8988T (cell line): ENCODE measurements around the gene GORASP1.

Experiments used
- DNase-seq: peaks from one replicate; pipeline ENCODE4 v3.0.0; 2011

Gene GORASP1

GRCh38 chr3:39101022-39101689 lies 6.3 kb downstream of the GORASP1 start:
- DNase-seq, result peak; percentile 94

- no peak for DNase-seq
These were observed 6.9 kb downstream of the GORASP1 start for GRCh38 chr3:39100500-39100886.

- DNase-seq, result no peak
These were observed 7.5 kb downstream of the GORASP1 start for GRCh38 chr3:39099738-39100499.

DNA sequence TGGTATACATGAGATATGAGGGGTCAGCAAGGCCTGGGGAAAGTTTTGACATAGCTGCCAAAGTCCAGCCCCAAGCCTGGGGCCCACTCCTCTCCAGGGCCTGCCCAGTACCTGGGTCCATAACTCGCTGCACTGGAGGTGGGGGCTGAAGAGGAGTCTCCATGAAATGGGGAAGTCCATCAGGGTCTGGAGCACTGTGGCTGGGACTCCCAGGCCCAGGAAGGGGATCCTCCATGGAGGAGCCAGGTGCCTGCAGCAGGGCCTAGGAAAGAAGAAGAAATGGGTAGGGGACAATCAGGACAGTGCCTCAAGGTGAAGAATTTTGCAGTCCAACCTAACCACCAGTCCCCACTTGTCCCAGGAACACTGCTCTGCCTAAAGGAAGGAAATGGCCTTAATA lies 8.2 kb downstream of the GORASP1 start:
- no peak for DNase-seq

GRCh38 chr3:39098473-39099000 lies 8.9 kb downstream of the GORASP1 start:
- no peak for DNase-seq

GRCh38 chr3:39097716-39098472 lies 9.5 kb downstream of the GORASP1 start:
- DNase-seq, result no peak

DNA sequence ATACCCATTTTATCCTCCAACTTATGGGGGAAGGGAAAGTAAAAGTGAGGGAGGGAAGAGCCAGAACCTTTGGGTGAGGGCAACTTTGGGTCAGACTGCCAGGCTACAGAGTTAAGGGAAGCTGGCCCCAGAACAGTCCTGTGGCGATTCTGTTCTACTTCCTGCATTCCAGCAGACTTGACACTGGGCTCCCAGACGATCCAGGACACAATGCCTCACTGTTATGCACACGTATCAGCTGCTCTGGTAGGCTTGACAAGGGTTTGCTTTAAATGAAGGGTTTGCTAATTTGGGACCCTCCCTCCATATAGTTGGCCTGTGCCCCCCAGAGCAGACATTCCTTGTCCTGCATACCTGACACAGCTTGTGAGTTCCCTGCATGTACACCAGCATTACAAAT lies 10.7 kb downstream of the GORASP1 start:
- DNase-seq, result no peak

DNA sequence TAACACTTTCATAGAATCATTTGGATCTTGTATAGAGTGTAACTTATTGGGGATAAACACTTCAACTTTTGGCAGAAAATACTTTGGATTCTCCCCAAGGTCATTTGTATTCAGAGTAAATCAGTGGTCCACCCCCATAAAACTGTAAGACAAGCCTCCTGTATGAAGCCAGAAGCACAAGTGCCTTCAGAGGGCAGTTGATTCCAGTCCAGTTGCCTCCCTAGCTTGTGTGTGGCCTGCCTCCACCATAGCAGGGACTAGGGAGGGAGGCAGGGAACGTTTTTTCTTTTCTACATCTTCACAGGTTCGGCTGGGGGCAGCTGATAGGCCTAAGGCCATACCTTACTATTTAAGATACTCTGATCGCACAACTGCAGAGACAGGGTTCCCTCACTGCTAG lies 11.6 kb downstream of the GORASP1 start:
- DNase-seq, result no peak

DNA sequence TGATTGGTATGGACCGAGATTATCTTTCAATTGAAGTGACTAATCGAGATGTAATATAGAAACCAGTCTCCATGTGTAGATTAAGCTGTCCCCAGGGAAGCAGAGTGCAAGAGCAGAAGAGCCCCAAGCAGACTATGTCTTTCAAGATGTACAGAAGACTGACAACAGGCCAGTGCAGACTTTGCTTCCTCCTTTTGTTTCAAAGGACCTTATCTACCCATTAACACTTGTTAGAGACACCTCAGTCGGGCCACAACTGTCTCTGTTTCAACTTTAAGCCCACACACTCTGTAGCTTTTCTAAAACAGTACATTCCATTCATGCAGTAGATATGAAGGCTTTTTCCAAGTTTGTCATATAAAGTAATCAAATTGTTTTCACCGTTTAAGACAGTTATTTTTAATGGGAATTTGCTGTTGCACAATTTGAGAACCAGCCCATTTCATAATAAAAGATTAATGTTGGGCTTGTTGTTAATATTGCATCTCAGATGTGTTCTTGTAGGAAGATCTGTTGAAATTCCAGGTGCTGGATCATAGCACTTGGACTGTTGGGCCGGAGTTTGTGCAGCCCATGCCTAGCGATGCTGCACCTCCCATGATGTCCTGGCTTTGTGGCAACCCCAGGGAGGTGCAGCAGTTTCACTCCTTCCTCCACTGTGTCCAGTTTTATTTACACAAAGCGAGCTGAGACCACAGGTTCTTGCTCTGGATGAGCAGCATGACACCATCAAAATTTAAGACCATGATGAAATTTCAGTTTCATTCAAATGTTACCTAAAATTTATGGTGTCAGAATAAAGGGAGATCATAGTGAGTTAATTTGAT lies 12.4 kb downstream of the GORASP1 start:
- no peak for DNase-seq

DNA sequence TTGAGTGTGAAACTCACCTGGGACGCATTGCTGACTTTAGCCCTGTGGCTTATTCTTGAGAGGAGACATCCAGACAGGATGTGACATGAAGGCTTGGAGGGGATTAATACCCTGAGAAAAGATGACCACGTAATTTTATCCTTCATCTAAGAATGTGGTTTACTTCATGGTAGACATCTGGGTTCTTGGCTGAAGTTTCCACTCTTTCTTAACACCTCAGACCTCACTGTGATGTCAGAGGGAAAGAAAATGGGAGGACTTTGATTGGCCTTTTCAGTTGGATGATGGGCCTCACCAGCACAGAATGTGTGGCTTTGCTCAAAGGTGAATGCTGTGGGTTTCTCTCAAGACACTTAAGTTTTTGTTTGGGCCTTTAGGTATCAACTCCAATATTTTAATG lies 16.5 kb downstream of the GORASP1 start:
- no peak for DNase-seq

GRCh38 chr3:39088889-39089288 lies 18.5 kb downstream of the GORASP1 start:
- DNase-seq, result no peak

- DNase-seq, result no peak
These were observed 19.0 kb downstream of the GORASP1 start for GRCh38 chr3:39088456-39088855.

GRCh38 chr3:39086144-39086543 lies 21.3 kb downstream of the GORASP1 start:
- no peak for DNase-seq

GRCh38 chr3:39082666-39083313 lies 24.6 kb downstream of the GORASP1 start:
- DNase-seq, result no peak

DNA sequence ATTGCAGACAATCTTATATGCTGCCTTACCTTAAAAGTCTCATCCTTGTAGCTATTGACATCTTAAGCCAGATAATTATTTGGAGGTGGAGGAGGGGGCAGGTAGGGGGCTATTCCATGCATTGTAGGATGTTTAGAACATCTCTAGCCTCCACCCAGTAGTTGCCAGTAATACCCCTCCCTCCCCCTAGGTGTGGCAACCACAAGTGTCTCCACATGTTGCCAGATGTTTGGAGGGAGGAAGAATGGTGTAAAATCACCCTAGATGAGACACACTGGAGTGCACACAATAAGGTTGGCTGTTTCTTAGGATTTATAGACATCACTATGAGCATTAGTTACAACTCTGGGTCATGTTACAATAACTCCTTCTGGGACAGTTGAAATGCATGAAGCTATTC lies 27.4 kb downstream of the GORASP1 start:
- no peak for DNase-seq

- DNase-seq, result no peak
These were observed 27.9 kb downstream of the GORASP1 start for GRCh38 chr3:39079530-39079929.

DNA sequence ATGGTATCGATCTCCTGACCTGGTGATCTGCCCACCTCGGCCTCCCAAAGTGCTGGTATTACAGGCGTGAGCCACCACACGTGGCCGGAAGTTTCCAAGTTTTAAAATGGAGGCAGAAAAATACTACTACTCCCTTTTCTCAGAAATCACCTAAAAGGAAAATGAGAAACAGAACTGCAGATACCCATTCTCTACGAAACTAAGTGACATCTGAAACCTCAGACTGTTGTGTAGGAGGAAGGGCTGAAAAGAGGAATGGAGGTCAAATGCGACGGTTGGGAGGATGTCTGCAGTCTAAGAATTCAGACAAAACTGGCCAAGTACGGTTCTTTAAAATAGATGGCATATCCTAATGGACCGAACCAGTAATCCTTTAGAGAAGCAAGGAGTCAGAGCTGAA lies 31.5 kb downstream of the GORASP1 start:
- DNase-seq, result no peak

DNA sequence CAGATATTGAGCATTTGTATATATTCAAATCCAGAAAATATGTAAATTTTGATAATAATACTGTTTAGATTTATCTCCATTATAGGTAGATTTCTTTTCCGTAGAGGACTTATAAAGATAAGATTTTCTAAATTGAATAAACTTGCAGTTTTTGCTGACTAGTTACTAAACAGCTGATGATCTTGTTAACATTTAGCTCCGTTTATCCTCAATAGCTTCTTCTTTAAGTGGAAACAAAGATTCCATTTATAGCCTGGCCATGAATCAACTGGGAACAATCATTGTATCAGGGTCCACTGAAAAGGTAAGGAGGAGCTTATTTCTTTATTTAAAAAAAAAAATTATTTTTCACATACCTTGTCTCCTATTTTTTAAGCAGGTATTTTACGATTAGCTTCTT lies 38.9 kb downstream of the GORASP1 start:
- DNase-seq, result no peak

DNA sequence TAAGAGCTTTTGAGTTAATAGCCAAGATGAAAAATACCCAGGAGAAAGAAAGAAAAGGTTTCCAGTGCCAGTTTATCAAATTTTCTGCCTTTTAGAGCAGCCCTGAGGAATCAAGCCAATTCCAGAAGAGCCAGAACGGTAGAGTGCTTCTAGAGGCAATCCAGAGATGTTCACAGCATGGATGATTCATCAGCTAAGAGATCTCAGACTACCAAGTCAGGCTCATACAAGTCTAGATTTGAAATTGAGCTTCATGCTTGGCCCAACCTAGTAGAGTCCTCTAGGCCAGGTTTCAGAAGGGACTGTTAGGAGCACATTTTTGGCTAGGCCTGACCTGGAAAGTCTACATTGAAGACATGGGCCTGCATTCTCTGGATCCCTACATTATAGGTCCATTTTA lies 40.1 kb downstream of the GORASP1 start:
- no peak for DNase-seq

DNA sequence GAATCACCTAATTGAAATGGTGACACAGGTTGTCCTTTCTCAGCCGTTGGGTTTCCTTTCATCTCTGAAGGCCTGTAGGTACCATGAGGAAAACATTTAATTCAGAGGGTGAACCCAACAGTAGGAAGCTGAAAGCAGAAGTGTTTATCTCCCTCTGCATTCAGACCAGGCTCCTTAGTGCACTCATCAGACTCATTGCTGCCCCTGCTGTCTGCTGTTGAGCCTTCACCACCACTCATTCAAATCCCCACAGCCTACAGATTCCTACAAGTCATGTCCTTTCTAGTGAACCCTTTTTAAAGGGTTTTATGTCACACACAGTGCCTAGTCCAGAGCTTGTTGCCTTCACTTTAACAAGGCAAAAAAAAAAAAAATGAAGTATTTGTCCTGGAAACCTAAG lies 42.2 kb downstream of the GORASP1 start:
- peak; percentile 22 for DNase-seq

DNA sequence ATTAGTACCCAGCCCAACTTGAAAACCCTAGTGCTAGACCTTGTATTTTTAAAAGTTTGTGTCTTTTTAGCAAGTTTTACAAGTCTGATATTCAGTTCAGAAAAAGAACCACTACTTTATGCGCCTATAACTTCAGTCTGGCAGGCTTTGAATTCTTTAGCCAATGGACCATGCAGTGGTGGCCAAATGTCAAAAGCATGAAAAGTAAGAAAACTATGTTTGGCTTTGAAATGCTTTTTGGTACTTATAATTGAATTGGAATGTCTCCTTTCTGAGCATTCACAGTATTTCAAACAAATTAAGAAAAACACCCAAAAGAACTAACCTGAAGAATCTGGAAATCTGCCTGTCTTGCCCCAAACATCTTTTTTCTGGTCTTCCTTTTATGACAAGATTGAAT lies 42.8 kb downstream of the GORASP1 start:
- no peak for DNase-seq

GRCh38 chr3:39063143-39063542 lies 44.3 kb downstream of the GORASP1 start:
- DNase-seq, result no peak
